T1000 (cell line): ENCODE data around the gene COX19.
"Not testable (repeated sequence)": the region's sequence is repeated elsewhere in the genome, so short reads cannot be mapped to it uniquely, and the experiment has no call there.

Experiments
- DNase-seq: peaks from one replicate; lab custom pipeline; 2025; ENCODE audit warnings: mixed read lengths; lab: John Stamatoyannopoulos, UW

Gene COX19

DNA sequence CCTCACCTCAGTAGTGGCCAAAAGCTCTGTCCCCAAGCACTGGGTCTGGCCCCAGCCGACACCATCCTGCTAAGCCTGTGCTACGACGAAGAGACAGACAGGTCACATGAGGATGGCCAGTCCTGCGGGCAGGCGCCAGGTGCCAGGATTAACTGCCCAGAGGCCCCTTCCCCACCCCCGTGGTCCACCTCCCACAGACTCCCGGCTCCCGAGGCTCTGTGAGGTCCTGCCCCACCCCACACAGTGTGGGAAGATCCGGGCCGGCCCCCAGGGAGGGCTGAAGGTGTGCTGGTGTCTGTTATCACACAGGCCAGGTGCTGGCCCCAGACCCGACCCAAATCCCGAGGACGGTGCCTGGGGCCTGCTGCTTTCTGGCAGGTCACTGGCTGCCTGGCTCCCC lies 34.9 kb upstream of the COX19 start:
- no peak for DNase-seq

DNA sequence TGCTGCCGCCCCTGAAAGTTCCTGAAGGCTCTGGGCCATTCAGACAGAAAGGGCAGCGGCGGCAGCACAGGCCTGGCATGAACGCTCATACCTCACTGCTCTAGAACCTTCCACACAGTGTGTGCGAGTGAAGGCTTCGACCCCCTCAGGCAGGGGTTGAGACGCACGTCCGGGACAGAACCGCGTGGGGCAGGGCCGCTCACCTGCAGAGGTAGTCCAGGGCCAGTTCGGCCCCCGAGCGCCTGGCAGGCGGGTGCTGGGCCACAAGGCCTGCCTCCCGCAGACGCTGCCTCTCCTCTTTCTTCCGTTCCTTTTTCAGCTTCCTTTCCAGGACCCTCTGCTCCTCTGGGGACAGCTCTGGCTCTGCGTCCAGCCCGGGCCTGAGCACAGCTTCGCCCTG lies 34.4 kb upstream of the COX19 start:
- DNase-seq = no peak

DNA sequence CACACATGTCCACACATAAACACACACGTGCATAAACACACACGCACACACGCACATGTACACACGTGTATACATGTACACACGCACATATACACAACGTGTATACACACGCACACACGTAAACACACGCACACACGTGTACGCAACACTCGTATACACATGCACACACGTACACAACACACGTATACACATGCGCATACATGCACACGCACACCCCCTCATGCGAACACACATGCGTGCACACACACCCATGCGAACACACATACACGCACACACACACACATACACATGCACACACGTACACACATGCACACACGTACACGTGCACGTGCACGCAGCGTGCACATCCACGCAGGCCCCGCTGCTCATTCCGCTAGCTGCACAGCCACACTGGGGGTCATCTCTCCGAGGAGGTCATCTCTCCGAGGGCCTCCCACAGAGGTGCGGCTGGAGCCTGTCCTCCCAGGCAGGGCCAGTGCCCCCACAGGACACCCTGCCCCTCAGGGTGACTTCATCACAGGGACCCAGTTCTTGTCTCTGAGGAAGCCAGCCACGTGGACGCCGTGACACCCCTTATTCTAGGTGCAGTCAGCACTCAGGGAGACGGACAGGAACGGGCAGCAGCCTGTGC lies 33.5 kb upstream of the COX19 start:
- no peak for DNase-seq

DNA sequence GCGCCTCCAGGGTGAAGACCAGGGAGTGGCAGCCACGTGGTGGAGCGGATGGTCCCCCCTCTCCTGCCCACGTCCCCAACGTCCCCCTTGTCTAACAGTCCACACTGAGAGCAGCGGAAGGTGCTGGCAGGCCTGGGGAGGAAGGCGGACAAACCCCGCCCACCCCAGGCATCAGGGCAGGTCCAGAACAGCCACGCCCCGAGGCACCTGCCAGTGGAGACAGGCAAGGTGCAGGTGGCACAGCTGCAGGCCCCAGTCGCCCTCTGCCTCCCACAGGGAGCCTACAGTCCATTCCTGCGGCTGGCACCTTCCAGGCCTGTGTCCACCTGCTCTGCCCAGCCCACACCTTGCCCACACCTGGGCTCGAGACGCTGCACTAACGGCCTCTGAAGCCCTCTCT lies 32.6 kb upstream of the COX19 start:
- no peak for DNase-seq

DNA sequence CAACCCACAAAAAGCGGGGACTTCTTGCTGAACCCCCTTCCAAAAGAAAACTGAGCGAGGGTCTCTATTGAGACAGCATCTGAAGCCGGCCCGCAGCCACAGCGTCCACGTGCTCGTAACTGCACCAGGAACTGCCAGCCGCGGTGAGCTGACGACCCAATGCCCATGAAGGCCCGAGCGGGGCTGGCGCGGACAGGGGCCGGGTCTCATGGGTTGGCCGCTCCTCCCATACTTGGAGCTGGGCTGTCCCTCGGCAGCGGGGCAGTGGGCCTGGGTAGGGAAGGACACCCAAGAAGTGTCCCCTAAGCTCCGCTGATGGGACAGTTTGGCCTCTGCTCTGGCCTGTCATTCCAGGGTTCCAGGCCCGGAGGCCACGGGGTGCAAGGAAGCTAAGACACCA lies 30.0 kb upstream of the COX19 start:
- no peak for DNase-seq

DNA sequence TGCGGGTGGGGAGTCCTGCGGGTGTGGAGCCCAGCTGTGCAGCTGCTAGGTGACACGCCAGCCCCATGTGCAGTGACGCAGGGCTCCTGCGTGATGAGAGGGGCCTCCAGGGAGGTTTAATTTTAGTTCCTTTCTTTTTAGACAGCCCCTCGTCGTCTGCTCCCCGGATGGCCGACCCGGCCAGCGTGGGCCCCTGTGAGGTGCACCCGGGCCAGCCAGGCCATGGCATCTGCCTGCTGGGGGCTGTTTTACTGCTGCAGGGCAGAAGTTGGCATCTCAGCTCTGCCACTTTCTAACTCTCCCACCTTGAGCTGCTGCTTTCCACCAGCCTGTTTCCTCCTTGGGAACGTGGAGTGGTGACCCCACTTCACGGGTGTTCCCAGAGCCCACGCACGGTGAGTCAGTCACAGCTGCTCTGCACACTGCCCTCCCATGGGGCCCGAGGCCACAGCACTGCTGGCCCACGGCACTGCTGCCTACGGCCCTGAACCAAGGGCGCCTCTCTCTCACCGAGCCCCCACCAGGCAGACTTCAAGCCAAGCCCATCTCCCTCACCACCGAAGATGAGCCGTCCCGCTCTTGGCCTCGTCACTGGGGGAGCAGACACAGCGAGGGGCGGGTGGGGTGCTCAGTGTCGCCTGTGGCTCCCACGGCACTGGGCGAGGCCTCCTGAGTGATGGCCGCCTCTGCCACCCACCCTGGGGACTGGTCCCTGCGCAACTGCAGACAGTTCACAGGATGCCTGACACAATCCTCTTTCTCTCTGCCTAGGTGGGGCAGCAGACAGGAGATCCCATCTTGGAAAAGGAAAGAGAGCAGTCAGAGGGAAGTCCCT lies 28.9 kb upstream of the COX19 start:
- DNase-seq = no peak

DNA sequence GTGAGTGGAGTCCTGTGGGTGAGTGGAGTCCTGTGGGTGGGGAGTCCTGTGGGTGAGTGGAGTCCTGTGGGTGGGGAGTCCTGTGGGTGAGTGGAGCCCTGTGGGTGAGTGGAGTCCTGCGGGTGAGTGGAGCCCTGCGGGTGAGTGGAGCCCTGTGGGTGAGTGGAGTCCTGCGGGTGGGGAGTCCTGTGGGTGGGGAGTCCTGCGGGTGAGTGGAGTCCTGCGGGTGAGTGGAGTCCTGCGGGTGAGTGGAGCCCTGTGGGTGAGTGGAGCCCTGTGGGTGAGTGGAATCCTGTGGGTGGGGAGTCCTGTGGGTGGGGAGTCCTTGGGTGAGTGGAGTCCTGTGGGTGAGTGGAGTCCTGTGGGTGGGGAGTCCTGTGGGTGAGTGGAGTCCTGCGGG lies 27.1 kb upstream of the COX19 start:
- not testable (repeated sequence) for DNase-seq

DNA sequence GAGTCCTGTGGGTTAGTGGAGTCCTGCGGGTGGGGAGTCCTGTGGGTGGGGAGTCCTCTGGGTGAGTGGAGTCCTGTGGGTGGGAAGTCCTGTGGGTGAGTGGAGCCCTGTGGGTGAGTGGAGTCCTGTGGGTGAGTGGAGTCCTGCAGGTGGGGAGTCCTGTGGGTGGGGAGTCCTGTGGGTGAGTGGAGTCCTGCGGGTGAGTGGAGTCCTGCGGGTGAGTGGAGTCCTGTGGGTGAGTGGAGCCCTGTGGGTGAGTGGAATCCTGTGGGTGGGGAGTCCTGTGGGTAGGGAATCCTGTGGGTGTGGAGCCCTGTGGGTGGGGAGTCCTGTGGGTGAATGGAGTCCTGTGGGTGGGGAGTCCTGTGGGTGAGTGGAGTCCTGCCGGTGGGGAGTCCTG lies 26.7 kb upstream of the COX19 start:
- not testable (repeated sequence) for DNase-seq

DNA sequence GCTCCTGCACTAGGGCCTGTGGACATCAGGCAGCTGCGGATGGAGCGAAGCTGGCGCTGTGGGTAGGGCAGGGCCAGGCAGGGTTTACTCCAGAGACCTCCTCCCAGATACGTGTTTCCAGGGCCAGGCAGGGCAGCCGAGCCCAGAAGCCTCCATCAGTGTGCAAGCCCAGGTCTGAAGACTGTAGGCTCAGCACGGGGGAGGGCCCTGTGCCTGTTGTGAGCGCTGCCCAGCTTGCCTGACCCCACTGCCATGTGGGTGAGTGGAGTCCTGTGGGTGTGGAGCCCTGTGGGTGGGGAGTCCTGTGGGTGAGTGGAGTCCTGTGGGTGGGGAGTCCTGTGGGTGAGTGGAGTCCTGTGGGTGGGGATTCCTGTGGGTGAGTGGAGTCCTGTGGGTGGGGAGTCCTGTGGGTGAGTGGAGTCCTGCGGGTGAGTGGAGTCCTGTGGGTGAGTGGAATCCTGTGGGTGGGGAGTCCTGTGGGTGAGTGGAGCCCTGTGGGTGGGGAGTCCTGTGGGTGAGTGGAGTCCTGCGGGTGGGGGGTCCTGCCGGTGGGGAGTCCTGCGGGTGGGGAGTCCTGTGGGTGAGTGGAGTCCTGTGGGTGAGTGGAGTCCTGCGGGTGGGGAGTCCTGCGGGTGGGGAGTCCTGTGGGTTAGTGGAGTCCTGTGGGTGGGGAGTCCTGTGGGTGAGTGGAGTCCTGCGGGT lies 25.9 kb upstream of the COX19 start:
- not testable (repeated sequence) for DNase-seq

DNA sequence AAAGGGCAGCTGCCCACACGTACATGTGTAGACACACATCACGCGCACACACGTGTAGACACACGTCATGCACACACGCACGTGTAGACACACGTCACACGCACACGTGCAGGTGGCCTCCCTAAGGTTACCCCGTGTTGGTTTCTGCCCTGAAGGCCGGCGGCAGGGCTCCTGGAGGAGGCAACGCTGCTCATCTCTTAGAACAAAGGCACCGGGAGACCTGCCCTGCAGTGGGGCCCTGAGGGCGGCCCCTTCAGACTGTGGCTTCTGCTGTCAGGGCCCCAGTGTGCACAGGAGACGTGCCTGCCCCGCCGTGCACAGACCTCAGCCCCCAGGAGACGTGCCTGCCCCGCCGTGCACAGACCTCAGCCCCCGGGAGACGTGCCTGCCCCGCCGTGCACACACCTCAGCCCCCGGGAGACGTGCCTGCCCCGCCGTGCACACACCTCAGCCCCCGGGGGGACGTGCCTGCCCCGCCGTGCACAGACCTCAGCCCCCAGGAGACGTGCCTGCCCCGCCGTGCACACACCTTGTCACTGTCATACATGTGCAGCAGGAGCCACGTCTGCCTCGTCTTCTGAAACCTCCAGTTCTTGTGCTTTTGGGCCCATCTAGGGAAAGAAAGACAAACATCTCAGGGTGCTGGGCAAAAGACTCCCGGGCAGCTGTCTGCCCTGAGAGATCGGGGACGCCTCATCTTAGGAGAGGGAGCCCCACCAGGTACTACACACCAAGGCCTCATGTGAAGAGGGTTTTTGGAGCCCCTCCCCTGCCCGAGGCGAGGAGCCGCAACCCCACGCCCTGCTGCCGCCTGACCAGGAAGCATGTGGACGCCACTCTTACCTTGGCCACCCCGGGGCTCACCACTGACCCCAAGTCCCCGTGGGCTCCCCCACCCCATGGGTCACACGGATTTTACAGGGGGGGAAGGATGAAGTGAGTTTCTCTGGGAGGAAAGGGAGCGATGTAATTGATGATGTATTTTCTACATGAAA lies 24.9 kb upstream of the COX19 start:
- DNase-seq = no peak

DNA sequence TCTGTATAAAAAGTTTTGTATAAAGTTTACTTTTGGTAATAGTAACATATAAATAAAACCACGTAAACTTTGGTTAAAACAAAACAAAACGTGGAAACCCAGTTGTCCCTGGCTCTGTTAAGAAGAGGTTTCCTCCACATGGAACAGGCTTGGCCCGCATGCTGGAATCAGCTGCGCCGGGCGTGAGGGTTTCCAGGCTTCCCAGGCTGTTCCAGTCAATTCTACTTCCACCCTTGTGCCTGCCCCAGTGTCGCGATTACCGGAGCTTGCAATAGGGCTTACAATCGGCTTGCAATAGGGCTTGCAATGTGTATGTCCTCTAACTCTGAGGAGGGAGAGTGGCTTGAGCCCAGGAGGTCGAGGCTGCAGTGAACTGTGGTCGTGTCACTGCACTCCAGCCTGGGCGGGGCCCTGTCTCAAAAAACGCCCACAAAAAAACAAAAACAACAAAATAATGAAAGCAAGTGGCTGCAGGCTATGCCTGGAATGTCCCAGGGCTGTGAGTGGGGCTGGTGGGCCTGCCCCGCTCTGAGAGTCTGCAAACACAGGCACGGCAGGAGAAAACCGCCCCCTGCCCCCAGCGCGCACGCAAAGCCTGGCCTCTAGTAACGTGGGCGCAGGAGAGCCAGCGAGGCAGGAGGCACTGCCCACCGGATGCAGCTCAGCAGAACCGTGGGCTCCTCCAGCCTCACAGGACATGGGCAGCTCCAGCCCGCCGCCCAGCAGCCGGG lies 24.0 kb upstream of the COX19 start:
- DNase-seq = no peak

DNA sequence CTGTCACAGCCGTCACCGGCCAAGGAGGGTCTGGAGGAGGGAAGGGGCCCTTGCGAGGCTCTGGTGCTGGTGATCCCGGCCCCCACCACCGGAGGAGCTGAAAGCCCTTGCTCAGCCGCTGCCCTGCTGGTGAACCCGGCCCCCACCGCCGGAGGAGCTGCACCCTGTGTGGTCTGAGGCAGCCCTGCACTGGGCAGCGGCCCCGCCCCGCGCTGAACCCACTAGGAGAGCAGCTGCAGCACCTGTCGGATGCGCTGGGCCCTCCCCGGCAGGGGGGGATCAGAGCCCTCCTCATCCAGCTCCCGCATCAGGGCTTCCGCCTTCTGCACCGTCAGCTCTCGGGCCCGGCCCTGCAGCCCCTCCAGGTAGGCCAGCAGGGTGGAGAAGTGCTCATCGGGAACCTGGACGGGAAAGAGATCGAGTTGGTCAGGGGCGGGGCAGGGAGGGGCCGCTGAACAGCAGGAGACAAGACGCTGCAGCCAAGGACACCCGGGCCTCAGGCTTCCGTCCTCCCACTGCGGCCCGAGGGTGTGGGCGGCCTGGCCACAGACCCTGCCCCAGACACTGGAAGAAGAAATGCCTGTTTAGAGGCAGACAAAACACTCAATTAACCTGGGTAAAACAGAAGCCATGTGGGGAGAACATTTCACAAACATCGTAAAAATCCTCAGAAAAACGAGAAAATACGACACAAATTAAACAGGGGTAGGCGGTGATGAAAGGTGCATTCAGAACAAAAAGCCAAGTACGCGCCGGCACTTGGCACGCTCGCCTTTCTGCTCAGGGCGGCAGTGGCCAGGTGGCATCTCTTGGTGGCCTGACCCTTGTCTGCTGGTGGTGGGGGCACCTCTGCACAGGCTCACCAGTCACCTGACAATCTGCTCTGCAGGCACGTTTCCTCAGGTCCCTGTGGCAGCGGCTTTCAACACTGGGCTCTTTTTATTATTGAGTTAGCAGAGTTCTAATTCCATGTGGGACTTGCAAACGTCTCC lies 22.4 kb upstream of the COX19 start:
- DNase-seq = no peak

DNA sequence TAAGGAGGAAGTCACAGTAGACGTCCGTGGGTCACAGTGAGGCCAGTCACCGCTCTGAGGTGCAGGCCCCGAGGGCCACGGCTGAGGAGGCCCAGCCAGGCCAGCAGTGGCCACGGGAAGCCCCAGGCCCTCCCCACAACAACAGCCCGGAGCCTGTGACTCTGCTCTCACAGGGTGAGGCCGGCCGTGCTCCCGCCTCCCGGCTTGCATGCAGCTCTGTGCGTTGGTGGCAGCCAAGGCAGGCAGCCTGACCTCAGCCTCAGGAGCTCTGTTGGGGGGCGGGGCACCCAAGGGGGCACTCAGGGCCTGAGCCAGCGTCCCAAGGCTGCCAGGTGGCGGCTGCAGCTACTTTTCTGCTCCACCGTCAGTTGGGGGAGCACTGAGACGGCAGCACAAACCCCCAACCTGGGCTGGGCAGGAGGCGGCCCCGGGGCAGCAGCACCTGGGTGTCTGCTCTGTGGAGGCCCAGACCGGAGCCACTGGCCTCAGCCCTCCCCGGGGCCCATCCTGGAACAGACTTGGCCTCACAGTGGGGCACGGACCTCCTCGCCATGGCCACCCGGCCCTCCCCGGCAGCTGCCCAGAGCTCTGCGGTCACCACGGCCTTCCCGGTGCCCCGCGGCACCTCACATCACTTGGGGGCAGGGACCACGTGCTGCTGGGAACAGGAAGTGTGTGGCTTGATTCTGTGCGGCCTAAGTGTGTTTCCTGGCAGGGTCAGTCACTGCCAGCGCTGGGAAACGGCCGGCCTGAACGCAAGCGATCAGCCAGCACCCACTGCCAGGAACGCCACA lies 20.9 kb upstream of the COX19 start:
- no peak for DNase-seq

DNA sequence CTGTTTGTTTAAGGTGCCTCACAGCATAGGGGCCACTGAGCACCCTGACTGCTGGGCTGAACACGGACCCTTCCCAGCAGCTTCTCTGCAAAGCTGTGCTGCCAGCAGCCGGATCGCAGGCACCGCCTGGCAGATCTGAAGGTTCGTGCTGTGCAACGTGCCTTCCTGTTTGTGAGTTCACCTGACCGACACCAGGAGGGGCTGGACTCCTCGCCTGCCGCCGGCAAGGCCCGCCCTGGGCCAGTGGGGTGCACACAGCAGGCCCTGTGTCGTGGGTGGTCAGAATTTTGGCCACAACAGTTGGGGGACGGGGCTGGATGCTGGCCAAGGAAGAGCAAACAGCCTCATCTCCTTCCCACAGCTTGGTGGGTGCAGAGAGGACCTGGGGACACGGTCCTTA lies 20.2 kb upstream of the COX19 start:
- no peak for DNase-seq

DNA sequence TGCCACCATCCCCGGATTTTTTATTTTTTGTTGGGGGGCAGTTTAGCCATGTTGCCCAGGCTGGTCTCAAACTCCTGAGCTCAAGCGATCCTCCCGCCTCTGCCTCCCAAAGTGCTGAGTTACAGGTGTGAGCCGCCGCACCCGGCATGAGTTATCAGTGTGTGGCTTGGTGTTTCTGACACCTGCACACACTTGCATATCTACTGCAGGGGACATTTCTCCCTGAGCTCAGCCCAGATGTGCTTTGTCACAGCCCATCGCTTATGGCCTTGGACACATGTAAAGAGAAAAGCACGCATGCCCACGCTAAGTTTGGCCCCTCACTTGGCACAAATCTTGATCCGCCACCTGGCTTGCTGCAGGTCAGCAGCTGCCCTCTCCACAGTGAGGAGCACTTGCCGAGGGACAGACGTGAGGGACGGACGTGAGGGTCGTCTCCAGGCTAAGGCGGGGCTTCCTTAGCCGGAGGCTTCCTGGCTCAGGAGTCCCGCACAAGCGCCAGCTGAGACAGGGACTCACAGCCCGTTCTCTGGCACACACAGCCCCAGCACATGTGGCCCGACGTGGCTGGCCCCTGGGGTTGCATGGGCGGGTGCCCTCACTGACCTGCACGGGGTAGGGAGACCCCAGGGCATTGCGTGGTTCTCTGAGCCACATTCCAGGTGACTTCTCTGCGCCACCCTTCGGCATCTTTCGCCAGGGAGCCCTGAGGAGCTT lies 19.4 kb upstream of the COX19 start:
- DNase-seq = no peak

DNA sequence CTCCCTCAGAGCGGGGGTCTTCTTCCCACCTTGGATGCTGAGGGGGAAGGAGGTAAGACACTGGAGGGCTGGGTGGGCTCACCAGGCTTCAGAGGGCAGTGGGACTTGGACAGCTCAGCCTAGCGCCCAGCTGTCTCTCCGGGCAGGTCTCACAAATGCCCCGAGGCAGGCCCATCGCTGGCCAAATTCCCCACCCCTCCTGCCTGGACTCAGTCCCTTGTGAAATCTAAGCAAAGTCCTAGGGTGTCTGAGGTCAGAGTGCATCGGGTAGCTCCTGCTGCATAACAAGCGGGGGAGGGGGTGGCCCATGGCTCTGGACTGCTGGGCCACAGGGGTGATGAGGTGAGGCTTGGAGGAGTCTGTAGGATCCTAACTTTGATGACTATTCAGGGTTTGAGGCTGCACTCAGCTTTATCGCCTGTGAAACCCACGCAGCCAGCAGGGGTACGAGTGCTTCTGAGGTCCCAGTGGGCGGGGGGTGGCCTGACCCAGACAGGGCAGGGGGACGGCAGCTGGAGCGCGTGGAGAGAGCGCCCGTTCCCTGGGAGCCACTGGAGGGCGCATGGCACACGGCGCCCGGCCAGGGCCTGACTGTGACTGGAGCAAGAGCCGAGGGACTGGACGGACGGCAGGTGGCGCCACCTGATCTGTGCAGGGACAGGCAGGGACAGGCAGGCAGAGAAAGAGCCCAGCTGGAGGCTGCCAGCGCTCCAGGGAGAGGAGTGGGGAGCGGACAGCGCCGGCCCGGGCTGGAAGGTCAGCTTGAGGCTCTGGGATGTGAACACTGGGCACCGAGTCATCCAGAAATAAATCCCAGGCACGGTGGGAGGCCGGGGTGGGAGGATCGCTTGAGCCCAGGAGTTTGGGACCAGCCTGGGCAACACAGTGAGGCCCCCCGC lies 17.6 kb upstream of the COX19 start:
- peak; percentile 82 for DNase-seq
